Measurements from ENCODE around the gene SIRPA. TPM values are rescaled to one million over a fixed set of nuclear protein-coding genes. Genes with fewer than 3 reads are reported as not detected.

SIRPA gene
- total RNA-seq, 2 experiments from 2014 or later, result 0.60 to 0.64 TPM

DNA sequence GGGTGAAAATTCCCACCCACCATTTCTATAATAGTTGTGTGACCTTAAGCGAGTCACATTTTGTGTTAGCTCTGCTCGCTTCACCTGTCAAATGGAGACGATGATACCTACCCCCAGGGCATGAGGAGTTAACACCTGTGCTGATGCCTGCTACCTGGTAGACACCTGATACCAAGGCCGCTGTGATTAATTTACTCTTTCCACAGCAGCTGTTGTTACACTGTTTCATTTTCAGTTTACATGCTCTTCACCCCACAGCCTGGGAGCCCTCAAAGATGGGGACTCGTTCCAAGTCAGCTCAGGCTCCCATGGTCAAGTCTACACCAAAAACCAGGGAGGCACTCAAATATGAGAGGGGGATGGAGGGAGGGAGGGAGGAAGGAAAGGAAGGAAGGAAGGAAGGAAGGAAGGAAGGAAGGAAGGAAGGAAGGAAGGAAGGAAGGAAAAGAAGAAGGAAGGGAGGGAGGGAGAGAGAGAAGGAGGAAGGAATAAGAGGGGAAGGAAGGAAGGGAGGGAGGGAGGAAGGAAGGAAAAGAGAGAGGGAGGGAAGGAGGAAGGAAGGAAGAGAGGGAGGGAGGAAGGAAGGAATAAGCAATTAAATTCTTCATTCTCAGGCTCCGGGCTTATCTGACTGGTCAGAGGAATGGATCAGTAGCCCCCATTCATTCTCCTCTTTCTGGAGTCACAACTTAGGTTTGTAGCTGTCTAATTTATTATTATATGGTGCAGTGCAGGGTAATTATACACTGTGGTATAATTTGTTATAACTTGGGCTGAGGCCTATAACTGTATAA is 57.7 kb downstream of the SIRPA start:
- POLR2A ChIA-PET, result no interaction called here
- TF ChIP-seq CTCF (IDR thresholded peaks at IDR 0.05), result no peak
- intact Hi-C loops (cut with DNase I, micrococcal nuclease), result no loop called here
- Histone ChIP-seq H3K36me3 (ENCODE audit: insufficient read depth, low read length) (no peaks in the 10 kb centered on the region), H3K4me3 (ENCODE audit: low read length) (no peak overlapping the region), H3K9me3 (ENCODE audit: control insufficient read depth in 1 of 2, insufficient read depth in 1 of 2, low read length in 2 of 2) (no peaks in the 10 kb centered on the region), H3K4me1 (ENCODE audit: insufficient read depth, low read length) (no peaks in the 10 kb centered on the region), H3K27me3 (ENCODE audit: control insufficient read depth in 1 of 2, insufficient read depth in 2 of 2, low read length in 2 of 2) (peaks cover 5 to 7% of the 10 kb centered on the region in 2 experiments), H3K27ac (ENCODE audit: low read depth in 1 of 2, low read length in 2 of 2) (no peak overlapping the region)
- DNase-seq (no peak), ATAC-seq (ENCODE audit: poor library complexity) (no peak)
- CTCF ChIA-PET, result no interaction called here
- H3K27ac Mint-ChIP-seq, result no peak overlapping the region
- no peaks in the 10 kb centered on the region for H3K4me1 Mint-ChIP-seq (ENCODE audit: low read depth)
- H3K4me3 Mint-ChIP-seq, result no peak overlapping the region
- H3K27me3 Mint-ChIP-seq, result peaks cover 46% of the 10 kb centered on the region
- H3K36me3 Mint-ChIP-seq (ENCODE audit: low read depth), result no peaks in the 10 kb centered on the region
- no peaks in the 10 kb centered on the region for H3K9me3 Mint-ChIP-seq

DNA sequence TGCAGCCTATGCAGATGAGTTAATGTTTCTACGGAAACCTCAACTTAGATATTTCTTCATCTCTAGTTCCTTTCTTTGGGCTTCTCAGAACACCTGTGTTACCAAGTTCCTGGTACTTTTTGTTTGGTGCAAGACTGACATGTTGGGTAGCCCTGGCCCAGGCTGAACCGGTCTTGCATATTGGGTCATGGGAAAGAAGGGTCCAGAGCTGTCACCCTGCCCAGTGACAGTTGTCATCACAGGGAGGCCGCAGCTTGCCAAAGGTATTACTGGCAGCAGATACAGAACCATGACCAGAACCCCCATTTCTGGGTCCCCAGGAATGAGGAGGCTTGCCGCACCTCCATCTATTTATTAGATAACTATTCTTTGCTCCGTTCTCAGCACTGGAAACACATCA is 58.4 kb downstream of the SIRPA start:
- Histone ChIP-seq H3K9me3 (ENCODE audit: control insufficient read depth in 1 of 2, insufficient read depth in 1 of 2, low read length in 2 of 2) (no peaks in the 10 kb centered on the region), H3K27me3 (ENCODE audit: control insufficient read depth in 1 of 2, insufficient read depth in 2 of 2, low read length in 2 of 2) (peaks cover 7 to 9% of the 10 kb centered on the region in 2 experiments), H3K36me3 (ENCODE audit: insufficient read depth, low read length) (no peaks in the 10 kb centered on the region), H3K4me1 (ENCODE audit: insufficient read depth, low read length) (no peaks in the 10 kb centered on the region), H3K27ac (ENCODE audit: low read depth in 1 of 2, low read length in 2 of 2) (no peak overlapping the region), H3K4me3 (ENCODE audit: low read length) (no peak overlapping the region)
- H3K9me3 Mint-ChIP-seq, result no peaks in the 10 kb centered on the region
- ChIA-PET POLR2A (no interaction called here), CTCF (no interaction called here)
- DNase-seq, result no peak
- TF ChIP-seq CTCF (IDR thresholded peaks at IDR 0.05), result no peak
- intact Hi-C loops (cut with DNase I, micrococcal nuclease), result no loop called here
- no peak overlapping the region for H3K4me3 Mint-ChIP-seq
- no peak for ATAC-seq (ENCODE audit: poor library complexity)
- peaks cover 45% of the 10 kb centered on the region for H3K27me3 Mint-ChIP-seq
- no peaks in the 10 kb centered on the region for H3K36me3 Mint-ChIP-seq (ENCODE audit: low read depth)
- no peaks in the 10 kb centered on the region for H3K4me1 Mint-ChIP-seq (ENCODE audit: low read depth)
- H3K27ac Mint-ChIP-seq, result no peak overlapping the region

- ChIA-PET CTCF (no interaction called here), POLR2A (no interaction called here)
- H3K36me3 Mint-ChIP-seq (ENCODE audit: low read depth), result no peaks in the 10 kb centered on the region
- H3K27ac ChIP-seq (ENCODE audit: low read depth in 1 of 2, low read length in 2 of 2), result no peak overlapping the region
- no peak for TF ChIP-seq CTCF (IDR thresholded peaks at IDR 0.05)
- H3K4me1 ChIP-seq (ENCODE audit: insufficient read depth, low read length), result no peaks in the 10 kb centered on the region
- H3K4me1 Mint-ChIP-seq (ENCODE audit: low read depth), result no peaks in the 10 kb centered on the region
- peaks cover 7 to 15% of the 10 kb centered on the region in 2 experiments for H3K27me3 ChIP-seq (ENCODE audit: control insufficient read depth in 1 of 2, insufficient read depth in 2 of 2, low read length in 2 of 2)
- no peaks in the 10 kb centered on the region for H3K36me3 ChIP-seq (ENCODE audit: insufficient read depth, low read length)
- ATAC-seq (ENCODE audit: poor library complexity), result no peak
- H3K27ac Mint-ChIP-seq, result no peak overlapping the region
- DNase-seq, result no peak
- H3K4me3 Mint-ChIP-seq, result no peak overlapping the region
- no peaks in the 10 kb centered on the region for H3K9me3 ChIP-seq (ENCODE audit: control insufficient read depth in 1 of 2, insufficient read depth in 1 of 2, low read length in 2 of 2)
- peaks cover 40% of the 10 kb centered on the region for H3K27me3 Mint-ChIP-seq
- no peak overlapping the region for H3K4me3 ChIP-seq (ENCODE audit: low read length)
- intact Hi-C loops (cut with DNase I, micrococcal nuclease), result no loop called here
- H3K9me3 Mint-ChIP-seq, result no peaks in the 10 kb centered on the region
Observed at GRCh38 chr20:1955217-1955616, 60.0 kb downstream of the SIRPA start.
